Measurements from ENCODE around the gene ENPP1. TPM values are rescaled to one million over a fixed set of nuclear protein-coding genes. Genes with fewer than 3 reads are reported as not detected.

Gene ENPP1
- total and polyA plus RNA-seq, 2 donors (not counting 3 experiments of a cell fraction or from before 2014, with no cell fraction given) = 0.36 to 1.4 TPM

- Histone ChIP-seq H3K9ac (replicated peaks; ENCODE audit: extremely low read depth, insufficient read depth, low read length) (no peak overlapping the region), H3K4me3 (replicated peaks in 1 of 3; ENCODE audit: insufficient read depth in 1 of 3, low read depth in 1 of 3, low read length in 3 of 3) (no peak overlapping the region), H3K9me3 (replicated peaks; ENCODE audit: control insufficient read depth, insufficient read depth, low read length) (no peaks in the 10 kb centered on the region), H4K20me1 (replicated peaks; ENCODE audit: control insufficient read depth, extremely low read depth, insufficient read depth, low read length) (no peaks in the 10 kb centered on the region), H3K27ac (ENCODE audit: insufficient read depth, low read depth, low read length) (no peak overlapping the region), H3K79me2 (ENCODE audit: control insufficient read depth, insufficient read depth, low read length) (no peaks in the 10 kb centered on the region), H3K4me1 (ENCODE audit: control insufficient read depth, extremely low read depth, insufficient read depth, low read length) (no peaks in the 10 kb centered on the region), H3K36me3 (ENCODE audit: control insufficient read depth in 2 of 2, extremely low read depth in 1 of 2, insufficient read depth in 2 of 2, low read length in 2 of 2) (no peaks in the 10 kb centered on the region), H3K9me1 (replicated peaks; ENCODE audit: control insufficient read depth, extremely low read depth, insufficient read depth, low read length) (no peaks in the 10 kb centered on the region), H2AFZ (ENCODE audit: low read depth, low read length) (no peak overlapping the region), H3K4me2 (ENCODE audit: insufficient read depth, low read length) (no peak overlapping the region), H3K27me3 (ENCODE audit: control insufficient read depth in 2 of 2, insufficient read depth in 2 of 2, low read length in 2 of 2) (peaks cover 0 to 2% of the 10 kb centered on the region in 2 experiments)
- BruUV-seq (replicated peaks) = no TSS peak
- dilution Hi-C loops (cut with MboI; ENCODE audit: extremely low pct_ligation_motif_present, low sequenced_read_pairs) (no loop called here), intact Hi-C loops (cut with micrococcal nuclease) (no loop called here)
- ChIA-PET CTCF (no interaction called here), POLR2A (no interaction called here)
- TF ChIP-seq POLR2A (IDR thresholded peaks at IDR 0.05; ENCODE audit: low read depth, low read length) (no peak), MYC (IDR thresholded peaks at IDR 0.05; ENCODE audit: low read depth, low read length) (no peak)
- no peak for DNase-seq (ENCODE audit: low read depth, low spot score)
- no peak for FAIRE-seq
Measured at GRCh38 chr6:131828080-131828479, 20.3 kb downstream of the ENPP1 start.

DNA sequence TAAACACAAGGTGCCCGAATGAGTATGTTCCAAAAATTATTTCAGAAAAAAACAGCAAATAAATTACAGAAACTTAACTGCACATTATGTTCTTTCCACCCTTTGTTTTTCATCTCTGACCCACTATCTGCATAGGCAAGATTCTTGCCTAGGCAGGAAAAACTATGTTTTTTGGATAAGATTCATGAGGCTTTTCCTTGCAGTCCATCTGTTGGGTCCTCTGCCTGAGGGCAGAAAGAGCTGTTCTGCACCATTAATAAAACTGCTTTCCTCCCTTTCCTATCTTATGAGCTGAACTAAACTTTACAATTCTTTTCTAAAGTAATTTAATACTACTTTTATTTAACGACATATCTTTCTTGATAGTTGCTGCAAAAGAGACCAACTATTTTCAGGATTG, 21.1 kb downstream of the ENPP1 start:
- no TSS peak for BruUV-seq (replicated peaks)

More for the DNA sequence above, 21.1 kb downstream of the ENPP1 start:
- Histone ChIP-seq H3K4me2 (ENCODE audit: insufficient read depth, low read length) (no peak overlapping the region), H3K27me3 (ENCODE audit: control insufficient read depth in 2 of 2, insufficient read depth in 2 of 2, low read length in 2 of 2) (peaks cover 0 to 2% of the 10 kb centered on the region in 2 experiments), H3K9ac (replicated peaks; ENCODE audit: extremely low read depth, insufficient read depth, low read length) (no peak overlapping the region), H3K4me1 (ENCODE audit: control insufficient read depth, extremely low read depth, insufficient read depth, low read length) (no peaks in the 10 kb centered on the region), H3K27ac (ENCODE audit: insufficient read depth, low read depth, low read length) (no peak overlapping the region), H3K9me1 (replicated peaks; ENCODE audit: control insufficient read depth, extremely low read depth, insufficient read depth, low read length) (no peaks in the 10 kb centered on the region), H3K79me2 (ENCODE audit: control insufficient read depth, insufficient read depth, low read length) (no peaks in the 10 kb centered on the region), H2AFZ (ENCODE audit: low read depth, low read length) (no peak overlapping the region), H3K9me3 (replicated peaks; ENCODE audit: control insufficient read depth, insufficient read depth, low read length) (no peaks in the 10 kb centered on the region), H3K4me3 (replicated peaks in 1 of 3; ENCODE audit: insufficient read depth in 1 of 3, low read depth in 1 of 3, low read length in 3 of 3) (no peak overlapping the region), H4K20me1 (replicated peaks; ENCODE audit: control insufficient read depth, extremely low read depth, insufficient read depth, low read length) (no peaks in the 10 kb centered on the region), H3K36me3 (ENCODE audit: control insufficient read depth in 2 of 2, extremely low read depth in 1 of 2, insufficient read depth in 2 of 2, low read length in 2 of 2) (no peaks in the 10 kb centered on the region)
- FAIRE-seq = no peak
- intact Hi-C loops (cut with micrococcal nuclease) = no loop called here
- dilution Hi-C loops (cut with MboI; ENCODE audit: extremely low pct_ligation_motif_present, low sequenced_read_pairs) = no loop called here
- ChIA-PET CTCF (interaction anchor here (1.0 to 1.3 kb wide), 2 partner anchors 9 to 81 kb away, joined by 5 read pairs; no protein-coding TSS in a partner anchor), POLR2A (no interaction called here)
- no peak for TF ChIP-seq MYC (IDR thresholded peaks at IDR 0.05; ENCODE audit: low read depth, low read length)
- TF ChIP-seq, protein P1, sequence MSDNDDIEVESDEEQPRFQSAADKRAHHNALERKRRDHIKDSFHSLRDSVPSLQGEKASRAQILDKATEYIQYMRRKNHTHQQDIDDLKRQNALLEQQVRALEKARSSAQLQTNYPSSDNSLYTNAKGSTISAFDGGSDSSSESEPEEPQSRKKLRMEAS (IDR thresholded peaks at IDR 0.05; ENCODE audit: insufficient read depth, insufficient read length) = no peak
- TF ChIP-seq, protein P2, sequence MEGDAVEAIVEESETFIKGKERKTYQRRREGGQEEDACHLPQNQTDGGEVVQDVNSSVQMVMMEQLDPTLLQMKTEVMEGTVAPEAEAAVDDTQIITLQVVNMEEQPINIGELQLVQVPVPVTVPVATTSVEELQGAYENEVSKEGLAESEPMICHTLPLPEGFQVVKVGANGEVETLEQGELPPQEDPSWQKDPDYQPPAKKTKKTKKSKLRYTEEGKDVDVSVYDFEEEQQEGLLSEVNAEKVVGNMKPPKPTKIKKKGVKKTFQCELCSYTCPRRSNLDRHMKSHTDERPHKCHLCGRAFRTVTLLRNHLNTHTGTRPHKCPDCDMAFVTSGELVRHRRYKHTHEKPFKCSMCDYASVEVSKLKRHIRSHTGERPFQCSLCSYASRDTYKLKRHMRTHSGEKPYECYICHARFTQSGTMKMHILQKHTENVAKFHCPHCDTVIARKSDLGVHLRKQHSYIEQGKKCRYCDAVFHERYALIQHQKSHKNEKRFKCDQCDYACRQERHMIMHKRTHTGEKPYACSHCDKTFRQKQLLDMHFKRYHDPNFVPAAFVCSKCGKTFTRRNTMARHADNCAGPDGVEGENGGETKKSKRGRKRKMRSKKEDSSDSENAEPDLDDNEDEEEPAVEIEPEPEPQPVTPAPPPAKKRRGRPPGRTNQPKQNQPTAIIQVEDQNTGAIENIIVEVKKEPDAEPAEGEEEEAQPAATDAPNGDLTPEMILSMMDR (IDR thresholded peaks at IDR 0.05; ENCODE audit: extremely low read depth in 1 of 2, insufficient read depth in 1 of 2, low read depth in 1 of 2, low read length in 2 of 2) = no peak
- no peak for TF ChIP-seq POLR2A (IDR thresholded peaks at IDR 0.05; ENCODE audit: low read depth, low read length)
- TF ChIP-seq JUN (IDR thresholded peaks at IDR 0.05; ENCODE audit: borderline replicate concordance, insufficient read depth, insufficient read length, low read depth) = no peak
- no peak for TF ChIP-seq POLR2AphosphoS5 (IDR thresholded peaks at IDR 0.05; ENCODE audit: insufficient read depth, low read depth, low read length)
- TF ChIP-seq EZH2 (IDR thresholded peaks at IDR 0.05; ENCODE audit: borderline replicate concordance, low read depth, low read length, severe bottlenecking) = no peak
- no peak for TF ChIP-seq GATA2 (IDR thresholded peaks at IDR 0.05; ENCODE audit: insufficient read depth, insufficient read length, low read depth, low read length)
- no peak for TF ChIP-seq FOS (IDR thresholded peaks at IDR 0.05; ENCODE audit: borderline replicate concordance, insufficient read depth, low read length)
- DNase-seq (ENCODE audit: low read depth, low spot score) = no peak
